Activated CD4-positive, alpha-beta T cell treated with anti-CD3 and anti-CD28 coated beads, Interleukin-2, Interleukin-4, amounts not matched to agents 100 ng/mL and 50 ng/mL, durations not matched to agents 16 hours and 8 hours (primary cell): ENCODE data around the gene TSKS.

Experiments used
- DNase-seq: peaks from one replicate; pipeline ENCODE4 v3.0.0-alpha.2; 2020; ENCODE audit warnings: low spot score

Gene TSKS

GRCh38 chr19:49795615-49796014, 32.5 kb upstream of the TSKS start:
- no peak for DNase-seq

DNA sequence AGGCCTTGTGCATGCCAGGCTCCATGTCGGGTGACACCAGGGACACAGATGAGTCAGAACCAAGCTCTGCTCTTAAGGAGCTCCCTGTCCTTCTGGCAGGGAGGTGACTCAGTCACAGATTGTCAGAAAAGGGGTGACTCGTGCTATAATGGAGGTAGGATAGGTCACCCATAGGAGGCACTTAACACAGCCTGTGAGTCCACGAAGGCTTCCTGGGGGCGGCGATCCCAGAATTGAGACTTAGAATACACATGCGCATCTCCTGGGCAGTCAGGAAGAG, 30.4 kb upstream of the TSKS start:
- DNase-seq = peak; percentile 34

DNA sequence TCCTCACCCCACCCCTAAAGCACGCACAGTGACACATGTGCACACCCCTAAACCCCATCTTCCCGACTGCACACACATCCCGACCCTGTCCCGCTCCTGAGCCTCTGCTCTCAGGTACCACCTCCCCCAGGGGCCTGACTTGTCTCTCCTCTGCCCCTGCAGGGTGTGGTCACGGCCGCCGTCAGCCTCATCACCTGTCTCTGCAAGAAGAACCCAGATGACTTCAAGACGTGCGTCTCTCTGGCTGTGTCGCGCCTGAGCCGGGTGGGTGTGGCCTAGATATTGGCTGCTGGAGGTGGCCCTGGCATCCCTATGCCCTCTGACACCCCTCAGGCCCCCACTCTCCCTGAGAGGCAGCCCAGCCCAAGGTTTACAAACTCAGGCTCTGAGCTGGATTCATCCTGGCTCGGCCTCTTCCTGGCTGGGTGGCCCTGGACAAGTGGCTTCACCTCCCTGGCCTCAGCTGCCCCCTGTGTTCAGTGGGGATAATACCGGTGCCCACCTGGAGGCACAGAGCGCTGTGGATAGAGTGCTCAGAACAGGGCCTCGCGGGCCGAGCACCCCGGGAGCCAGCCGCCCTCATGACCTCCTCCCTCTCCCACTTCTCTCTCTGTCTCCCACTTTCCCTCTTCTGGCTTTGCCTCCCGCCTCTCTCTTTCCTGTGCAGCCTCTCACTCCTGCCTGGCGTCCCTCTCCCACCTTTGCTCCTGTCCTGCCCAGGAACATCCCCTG, 29.9 kb upstream of the TSKS start:
- no peak for DNase-seq

DNA sequence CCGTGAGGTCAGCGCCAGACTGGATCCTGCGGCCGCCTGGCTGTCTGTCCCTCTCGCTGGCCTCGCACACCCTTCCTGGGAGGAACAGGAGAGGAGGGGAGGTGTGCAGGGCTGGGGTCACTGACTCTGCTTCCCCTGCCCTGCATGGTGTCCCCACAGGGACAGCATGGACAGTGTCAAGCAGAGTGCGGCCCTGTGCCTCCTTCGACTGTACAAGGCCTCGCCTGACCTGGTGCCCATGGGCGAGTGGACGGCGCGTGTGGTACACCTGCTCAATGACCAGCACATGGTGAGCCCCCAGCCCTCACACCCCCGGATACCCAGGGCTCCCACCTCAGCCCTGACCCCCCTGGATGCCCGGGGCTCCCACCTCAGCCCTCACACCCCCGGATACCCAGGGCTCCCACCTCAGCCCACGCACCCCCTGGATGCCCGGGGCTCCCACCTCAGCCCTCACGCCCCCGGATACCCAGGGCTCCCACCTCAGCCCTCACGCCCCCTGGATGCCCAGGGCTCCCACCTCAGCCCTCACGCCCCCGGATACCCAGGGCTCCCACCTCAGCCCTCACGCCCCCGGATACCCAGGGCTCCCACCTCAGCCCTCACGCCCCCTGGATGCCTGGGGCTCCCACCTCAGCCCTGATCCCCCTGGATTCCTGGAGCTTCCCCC, 28.8 kb upstream of the TSKS start:
- no peak for DNase-seq

DNA sequence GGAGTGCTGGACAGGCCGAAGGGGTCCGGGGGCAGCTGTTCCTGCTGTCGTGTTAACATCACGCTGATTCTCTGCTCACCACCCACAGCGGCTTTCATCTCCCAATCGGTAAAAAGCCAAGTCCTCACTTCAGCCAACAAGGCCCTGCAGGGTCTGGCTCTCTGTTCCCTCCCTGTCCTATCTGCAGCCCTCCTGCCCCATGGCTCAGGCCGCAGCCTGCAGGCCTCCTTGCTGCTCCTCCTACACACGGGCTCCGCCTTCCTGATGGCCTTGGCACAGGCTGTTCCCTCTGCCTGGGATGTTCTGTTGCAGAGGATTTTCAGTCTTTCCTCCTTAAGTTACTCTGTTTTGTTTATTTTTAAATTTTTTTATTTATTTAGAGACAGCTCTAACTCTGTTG, 27.8 kb upstream of the TSKS start:
- DNase-seq = no peak

GRCh38 chr19:49788857-49789256, 25.8 kb upstream of the TSKS start:
- no peak for DNase-seq

DNA sequence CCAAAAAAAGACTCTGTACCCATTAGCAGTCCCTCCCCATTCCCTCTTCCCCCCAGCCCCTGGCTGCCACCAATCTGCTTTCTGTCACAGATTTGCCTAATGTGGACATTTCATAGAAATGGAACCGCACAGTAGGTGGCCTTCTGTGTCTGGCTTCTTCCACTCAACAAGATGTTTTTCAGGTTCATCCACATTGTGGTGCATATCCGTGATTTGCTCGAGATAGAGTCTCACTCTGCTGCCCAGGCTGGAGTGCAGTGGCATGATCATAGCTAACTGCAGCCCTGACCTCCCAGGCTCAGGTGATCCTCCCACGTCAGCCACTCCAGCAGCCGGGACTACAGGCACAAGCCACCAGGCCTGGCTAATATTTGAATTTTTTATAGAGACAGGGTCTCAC, 24.6 kb upstream of the TSKS start:
- DNase-seq = no peak

DNA sequence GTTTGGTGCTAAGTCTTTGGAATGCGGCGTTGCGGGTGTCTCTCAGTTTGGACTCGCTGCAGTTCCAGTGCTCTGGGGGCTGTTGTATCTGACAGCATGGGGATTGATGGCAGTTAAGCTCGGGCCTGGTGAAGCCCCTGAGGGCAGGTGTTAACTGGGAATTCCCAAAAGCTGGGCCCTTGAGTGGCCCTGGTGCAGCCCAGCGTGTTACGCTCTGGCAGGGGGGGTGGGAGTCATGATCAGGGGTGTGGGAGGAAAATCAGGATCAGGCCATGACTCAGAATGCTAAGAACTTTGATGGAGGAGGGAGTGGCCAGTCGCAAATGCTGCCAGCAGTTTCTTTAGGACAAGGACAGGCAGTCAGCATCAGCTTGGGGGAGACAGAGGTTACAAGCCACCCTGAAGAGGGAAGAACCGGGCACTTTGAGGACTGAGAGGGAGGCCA, 23.3 kb upstream of the TSKS start:
- no peak for DNase-seq

GRCh38 chr19:49782515-49782914, 19.4 kb upstream of the TSKS start:
- no peak for DNase-seq

GRCh38 chr19:49781394-49781793, 18.3 kb upstream of the TSKS start:
- no peak for DNase-seq

DNA sequence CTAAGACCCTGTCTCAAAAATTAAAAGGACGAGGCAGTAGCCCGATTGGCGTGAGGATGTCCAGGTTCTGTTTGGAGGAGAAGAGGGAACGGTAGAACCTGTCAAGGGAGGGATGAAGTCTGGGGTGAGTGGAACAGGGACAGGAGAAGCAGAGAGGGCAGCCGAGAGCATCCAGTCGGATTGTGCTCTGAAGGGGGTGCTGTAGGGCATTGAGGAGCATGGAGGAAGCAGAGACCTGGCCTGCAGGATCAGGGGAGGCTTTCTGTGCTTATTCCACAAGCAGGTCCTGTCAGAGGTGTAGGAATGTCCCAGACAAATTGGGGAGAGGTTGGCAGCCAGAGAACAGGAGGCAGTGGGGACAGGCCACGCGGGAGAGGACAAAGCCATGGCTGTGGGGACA, 17.8 kb upstream of the TSKS start:
- no peak for DNase-seq

GRCh38 chr19:49779731-49780555, 16.8 kb upstream of the TSKS start:
- DNase-seq = no peak

DNA sequence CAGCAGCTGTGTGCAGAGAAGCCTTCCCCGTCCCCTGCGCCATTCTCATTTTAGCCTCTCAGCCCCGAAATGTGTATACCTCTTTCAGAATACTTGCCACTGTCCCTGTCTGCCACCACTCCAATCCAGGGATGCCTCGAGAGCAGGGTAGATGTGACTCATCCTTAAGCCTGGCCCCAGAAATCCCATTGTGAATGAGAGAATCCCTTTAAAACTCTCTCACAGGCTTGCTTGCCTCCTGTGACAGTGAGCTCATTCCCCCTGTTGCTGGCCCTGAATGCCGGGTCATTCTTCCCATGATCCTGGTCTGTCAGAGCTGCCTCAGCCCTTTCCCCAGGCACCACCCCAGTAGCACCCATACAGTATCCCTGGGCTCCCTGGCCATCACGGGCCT, 13.3 kb upstream of the TSKS start:
- DNase-seq = no peak

GRCh38 chr19:49775742-49776370, 12.8 kb upstream of the TSKS start:
- DNase-seq = no peak

DNA sequence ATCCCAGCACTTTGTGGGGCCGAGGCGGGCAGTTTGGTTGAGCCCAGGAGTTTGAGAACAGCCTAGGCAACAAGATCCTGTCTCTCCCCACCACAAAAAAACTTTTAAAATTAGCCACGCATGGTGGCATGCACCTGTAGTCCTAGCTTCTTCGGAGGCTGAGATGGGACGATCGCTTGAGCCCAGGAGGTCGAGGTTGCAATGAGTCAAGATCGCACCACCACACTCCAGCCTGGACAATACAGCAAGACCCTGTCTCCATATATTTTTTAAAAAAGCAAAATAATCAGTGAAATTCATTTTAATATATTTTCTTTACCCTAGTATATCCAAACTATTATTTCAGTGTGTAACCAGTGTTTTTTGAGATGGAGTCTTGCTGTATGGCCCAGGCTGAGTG, 11.9 kb upstream of the TSKS start:
- no peak for DNase-seq

DNA sequence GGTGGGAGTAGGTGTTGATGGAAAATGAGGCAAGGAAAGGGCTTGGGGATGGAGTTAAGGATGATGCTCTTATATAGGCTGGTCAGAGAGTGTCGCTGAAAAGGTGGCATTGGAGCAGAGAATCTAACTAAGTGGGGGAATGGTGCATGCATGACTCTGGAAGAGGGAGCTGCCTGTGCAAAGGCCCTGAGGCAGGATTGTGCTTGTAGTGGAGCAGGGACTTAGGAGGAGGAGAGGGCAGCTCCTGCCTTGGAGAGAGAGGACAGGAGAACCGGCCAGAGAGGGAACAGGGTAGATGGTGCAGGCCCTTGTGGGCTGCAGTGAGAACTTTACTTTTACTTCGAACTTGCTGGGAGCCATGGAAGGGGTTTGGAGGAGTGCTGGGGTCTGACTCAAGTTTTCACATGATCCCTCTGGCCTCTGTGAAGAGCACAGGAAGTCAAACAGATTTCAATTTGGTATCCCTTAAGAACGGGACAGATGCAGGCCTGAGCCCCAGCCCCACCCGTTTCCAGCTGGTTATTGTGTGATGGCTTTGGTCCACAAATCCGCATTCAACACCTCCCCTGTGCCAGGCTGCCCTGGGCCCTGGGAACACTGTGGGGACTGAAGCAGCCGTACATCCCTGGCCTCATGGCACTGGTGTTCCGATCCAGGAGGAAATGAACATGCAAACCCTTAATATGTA, 10.7 kb upstream of the TSKS start:
- DNase-seq = no peak

DNA sequence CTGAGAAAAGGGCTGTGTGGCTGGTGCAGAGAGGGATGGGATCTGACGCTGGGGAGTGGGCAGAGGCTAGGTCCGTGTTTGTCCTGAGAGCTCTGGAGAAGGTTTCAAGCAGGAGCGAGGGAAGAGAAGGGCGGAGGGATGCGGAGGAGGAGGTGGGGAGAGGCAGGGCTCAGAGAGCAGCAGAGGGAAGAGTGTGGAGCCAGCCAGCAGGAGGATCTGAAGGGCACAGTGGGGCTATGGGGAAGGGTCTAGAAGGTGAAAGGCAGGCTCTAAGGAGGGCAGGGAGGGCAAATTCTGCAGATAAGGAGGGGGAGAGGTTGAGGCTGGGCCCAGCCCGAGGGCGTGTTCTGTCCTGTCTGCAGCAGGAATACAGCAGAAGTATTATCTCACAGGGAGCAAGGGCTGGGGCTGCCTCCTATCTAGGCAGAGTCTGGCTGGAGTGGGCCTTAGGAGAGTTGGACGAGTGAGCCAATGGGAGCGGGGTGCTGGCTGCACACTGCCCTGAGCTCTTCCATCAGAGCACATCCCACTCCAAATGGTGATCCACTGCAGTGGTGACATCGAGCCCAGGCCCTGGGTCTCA, 9.8 kb upstream of the TSKS start:
- no peak for DNase-seq

- DNase-seq = no peak
Measured at GRCh38 chr19:49771674-49772139, 8.6 kb upstream of the TSKS start.

- no peak for DNase-seq
Measured at GRCh38 chr19:49770529-49770928, 7.4 kb upstream of the TSKS start.

DNA sequence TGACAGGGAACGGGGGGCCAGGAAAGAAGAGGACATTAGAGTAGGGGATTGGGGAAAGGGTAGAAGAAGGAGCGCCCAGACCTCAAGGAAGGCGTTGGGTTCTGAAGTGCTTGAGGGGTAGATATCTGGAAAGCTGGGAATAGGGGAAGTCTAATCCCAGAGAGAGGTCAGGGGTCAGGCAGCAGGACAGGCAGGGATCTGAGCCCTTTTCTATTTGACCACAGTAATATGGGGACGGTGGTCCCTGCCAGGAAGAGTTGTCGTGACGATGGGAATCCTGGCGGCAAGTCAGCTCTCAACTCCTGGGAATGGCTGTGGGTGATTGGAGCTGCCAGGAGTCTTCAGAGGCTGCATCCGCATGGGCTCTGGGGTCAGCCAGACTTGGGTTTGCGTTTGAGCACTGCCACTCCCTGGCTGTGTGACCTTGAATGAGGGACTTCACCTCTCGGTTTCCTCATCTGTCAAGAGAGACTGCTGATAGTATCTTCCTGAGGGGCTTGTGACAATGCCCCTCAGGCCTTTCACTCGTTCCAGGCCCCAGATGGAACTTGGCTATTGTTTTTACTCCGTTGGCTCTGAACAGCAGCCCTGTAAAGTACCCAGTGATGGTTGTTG, 5.0 kb upstream of the TSKS start:
- no peak for DNase-seq

GRCh38 chr19:49767381-49767780, 4.3 kb upstream of the TSKS start:
- DNase-seq = no peak
